HG02943 (cell line): ENCODE results near the gene MSX1.

Source experiments
- ATAC-seq: cut with Tn5 transposase; IDR thresholded peaks from one replicate; pipeline ENCODE4 v1.9.1; 2021; ENCODE audit warnings: mild to moderate bottlenecking, low read depth, moderate library complexity; ENCODE audit not compliant: unreplicated experiment

The MSX1 gene

GRCh38 chr4:4868040-4868757, 8.7 kb downstream of the MSX1 start:
- no peak for ATAC-seq

GRCh38 chr4:4868758-4869723, 9.6 kb downstream of the MSX1 start:
- no peak for ATAC-seq

GRCh38 chr4:4869731-4870571, 10.5 kb downstream of the MSX1 start:
- ATAC-seq: no peak

GRCh38 chr4:4870576-4871241, 11.2 kb downstream of the MSX1 start:
- ATAC-seq: no peak

GRCh38 chr4:4871242-4871572, 11.7 kb downstream of the MSX1 start:
- ATAC-seq: no peak

- no peak for ATAC-seq
Observed at GRCh38 chr4:4871573-4872313, 12.3 kb downstream of the MSX1 start.

GRCh38 chr4:4872314-4872903, 12.9 kb downstream of the MSX1 start:
- no peak for ATAC-seq

- ATAC-seq: no peak
Observed at GRCh38 chr4:4873203-4873602, 13.7 kb downstream of the MSX1 start.

GRCh38 chr4:4874254-4874653, 14.8 kb downstream of the MSX1 start:
- no peak for ATAC-seq

- no peak for ATAC-seq
Observed at GRCh38 chr4:4875147-4875546, 15.7 kb downstream of the MSX1 start.

GRCh38 chr4:4875611-4876010, 16.1 kb downstream of the MSX1 start:
- ATAC-seq: no peak

- no peak for ATAC-seq
Observed at GRCh38 chr4:4876945-4877661, 17.6 kb downstream of the MSX1 start.

- no peak for ATAC-seq
Observed at GRCh38 chr4:4880492-4880891, 21.0 kb downstream of the MSX1 start.

- no peak for ATAC-seq
Observed at GRCh38 chr4:4881432-4881831, 22.0 kb downstream of the MSX1 start.

- ATAC-seq: no peak
Observed at GRCh38 chr4:4884611-4885010, 25.1 kb downstream of the MSX1 start.

- ATAC-seq: no peak
Observed at GRCh38 chr4:4887426-4887825, 28.0 kb downstream of the MSX1 start.

- no peak for ATAC-seq
Observed at GRCh38 chr4:4888695-4889094, 29.2 kb downstream of the MSX1 start.

GRCh38 chr4:4889781-4890180, 30.3 kb downstream of the MSX1 start:
- ATAC-seq: no peak
